Prostate gland (tissue), 2 donors: Measurements from ENCODE around the gene KCNK2. TPM values are rescaled to one million over a fixed set of nuclear protein-coding genes. Genes with fewer than 3 reads are reported as not detected.

Source experiments
- DNase-seq: peaks from one replicate; pipeline ENCODE4 v3.0.0-alpha.2; 2019; ENCODE audit warnings: low spot score
- H3K27ac ChIP-seq, 2 donors: fragments of 200-600 bp; sonication (generic); 2 replicates each; pipeline ENCODE4 v1.5.1; 2017 to 2019
- H3K27me3 ChIP-seq: fragments of 200-600 bp; sonication (generic); replicated peaks from 2 replicates; pipeline ENCODE4 v1.5.1; 2019; ENCODE audit not compliant: insufficient read depth
- H3K36me3 ChIP-seq, 2 donors: fragments of 200-600 bp; sonication (generic); 1 replicate in 1 of 2; 2 replicates in 1 of 2; pipeline versions ENCODE4 v1.5.1 to v1.8.1; 2017 to 2019
- H3K4me1 ChIP-seq: fragments of 200-600 bp; sonication (generic); replicated peaks from 2 replicates; pipeline ENCODE4 v1.5.1; 2019
- H3K4me3 ChIP-seq, 2 donors: fragments of 200-600 bp; sonication (generic); 2 replicates each; pipeline ENCODE4 v1.5.1; 2017 to 2019
- H3K9me3 ChIP-seq: fragments of 200-600 bp; sonication (generic); 2 replicates; pipeline ENCODE4 v1.5.1; 2017
- CTCF ChIP-seq, 4 experiments: fragments of 200-600 bp in 2 of 4; fragments of 450-650 bp in 2 of 4; sonication (generic) in 2 of 4; IDR thresholded peaks; 1 replicate in 3 of 4; 2 replicates in 1 of 4; pipeline ENCODE4 v1.5.1; 2016 to 2019; ENCODE audit warnings: antibody characterized with exemption in 4 of 4, mild to moderate bottlenecking in 2 of 4, moderate library complexity in 2 of 4
- POLR2A ChIP-seq: fragments of 450-650 bp; IDR thresholded peaks from one replicate; pipeline ENCODE4 v1.6.1; 2016; ENCODE audit warnings: antibody characterized with exemption, mild to moderate bottlenecking
- POLR2AphosphoS5 ChIP-seq: sonication (generic); formaldehyde crosslinking; IDR thresholded peaks from one replicate; pipeline ENCODE4 v1.6.1; 2017; ENCODE audit warnings: antibody characterized with exemption
- WGBS: methylation state at CpG from one replicate; pipeline ENCODE4 v1.1.5; 2018; 5-methylcytosine and 5-hydroxymethylcytosine counted together
- intact Hi-C: fragments of 100-400 bp; cut with DNase I; formaldehyde crosslinking; loops from one replicate; pipeline ENCODE4 v1.14.2; 2022
- total RNA-seq, 2 donors: library from RNA; depleted of rRNA; stranded (reverse); fragments of >200 nt; gene quantifications; one replicate each; pipeline ENCODE4 v1.1.0, GENCODE V29; 2016

Gene KCNK2
- total RNA-seq, 2 donors from 2014 or later = 0.09 to 4.3 TPM

GRCh38 chr1:215273838-215274516, 191.4 kb downstream of the KCNK2 start:
- TF ChIP-seq POLR2AphosphoS5 (no peak), CTCF (IDR thresholded peaks at IDR 0.05) (no peak), POLR2A (no peak)
- H3K36me3 ChIP-seq = no peaks in the 10 kb centered on the region
- H3K27ac ChIP-seq = no peak overlapping the region
- no peak for DNase-seq
- intact Hi-C loops = no loop called here
- no peaks in the 10 kb centered on the region for H3K9me3 ChIP-seq
- H3K4me1 ChIP-seq = no peaks in the 10 kb centered on the region
- 82% methylated on average over 5 of the region's 5 CpGs for WGBS
- H3K27me3 ChIP-seq = no peaks in the 10 kb centered on the region
- H3K4me3 ChIP-seq = no peak overlapping the region

- H3K36me3 ChIP-seq = no peaks in the 10 kb centered on the region
- TF ChIP-seq POLR2AphosphoS5 (no peak), POLR2A (no peak), CTCF (IDR thresholded peaks at IDR 0.05) (no peak)
- H3K27ac ChIP-seq = no peak overlapping the region
- H3K9me3 ChIP-seq = no peaks in the 10 kb centered on the region
- DNase-seq = no peak
- no peak overlapping the region for H3K4me3 ChIP-seq
- no peaks in the 10 kb centered on the region for H3K4me1 ChIP-seq
- H3K27me3 ChIP-seq = no peaks in the 10 kb centered on the region
- intact Hi-C loops = no loop called here
- 72% methylated on average over 1 of the region's 1 CpG for WGBS
Measured at GRCh38 chr1:215276582-215276981, 194.0 kb downstream of the KCNK2 start.

- H3K36me3 ChIP-seq = no peaks in the 10 kb centered on the region
- H3K4me1 ChIP-seq = no peaks in the 10 kb centered on the region
- no peaks in the 10 kb centered on the region for H3K9me3 ChIP-seq
- DNase-seq = no peak
- no peaks in the 10 kb centered on the region for H3K27me3 ChIP-seq
- WGBS = 35% methylated on average over 2 of the region's 2 CpGs
- no peak overlapping the region for H3K4me3 ChIP-seq
- TF ChIP-seq POLR2AphosphoS5 = no peak
- TF ChIP-seq POLR2A = no peak
- TF ChIP-seq CTCF (IDR thresholded peaks at IDR 0.05) = no peak
- no peak overlapping the region for H3K27ac ChIP-seq
- intact Hi-C loops = no loop called here
Measured at GRCh38 chr1:215277532-215277931, 195.0 kb downstream of the KCNK2 start.

- intact Hi-C loops = no loop called here
- Histone ChIP-seq H3K4me3 (no peak overlapping the region), H3K27me3 (no peaks in the 10 kb centered on the region), H3K27ac (no peak overlapping the region), H3K4me1 (no peaks in the 10 kb centered on the region), H3K36me3 (no peaks in the 10 kb centered on the region), H3K9me3 (no peaks in the 10 kb centered on the region)
- TF ChIP-seq POLR2AphosphoS5 (no peak), POLR2A (no peak), CTCF (IDR thresholded peaks at IDR 0.05) (no peak)
- no peak for DNase-seq
- WGBS = 64% methylated on average over 3 of the region's 3 CpGs
Measured at GRCh38 chr1:215279682-215280081, 197.1 kb downstream of the KCNK2 start.

GRCh38 chr1:215282557-215282956, 200.0 kb downstream of the KCNK2 start:
- DNase-seq = no peak
- Histone ChIP-seq H3K27ac (no peak overlapping the region), H3K4me3 (no peak overlapping the region), H3K9me3 (no peaks in the 10 kb centered on the region), H3K36me3 (no peaks in the 10 kb centered on the region), H3K27me3 (no peaks in the 10 kb centered on the region), H3K4me1 (no peaks in the 10 kb centered on the region)
- no peak for TF ChIP-seq POLR2A
- TF ChIP-seq CTCF (IDR thresholded peaks at IDR 0.05) = no peak
- TF ChIP-seq POLR2AphosphoS5 = no peak
- intact Hi-C loops = no loop called here
- WGBS = 87% methylated on average over 3 of the region's 3 CpGs
